Measurements from ENCODE around the gene ATP9A.
A peak's percentile ranks its signal among the peaks of the same experiment; 100 is the strongest.

GRCh38 chr20:51800060-51800871 lies 32.1 kb upstream of the ATP9A start:
- TF ChIP-seq, protein P1, sequence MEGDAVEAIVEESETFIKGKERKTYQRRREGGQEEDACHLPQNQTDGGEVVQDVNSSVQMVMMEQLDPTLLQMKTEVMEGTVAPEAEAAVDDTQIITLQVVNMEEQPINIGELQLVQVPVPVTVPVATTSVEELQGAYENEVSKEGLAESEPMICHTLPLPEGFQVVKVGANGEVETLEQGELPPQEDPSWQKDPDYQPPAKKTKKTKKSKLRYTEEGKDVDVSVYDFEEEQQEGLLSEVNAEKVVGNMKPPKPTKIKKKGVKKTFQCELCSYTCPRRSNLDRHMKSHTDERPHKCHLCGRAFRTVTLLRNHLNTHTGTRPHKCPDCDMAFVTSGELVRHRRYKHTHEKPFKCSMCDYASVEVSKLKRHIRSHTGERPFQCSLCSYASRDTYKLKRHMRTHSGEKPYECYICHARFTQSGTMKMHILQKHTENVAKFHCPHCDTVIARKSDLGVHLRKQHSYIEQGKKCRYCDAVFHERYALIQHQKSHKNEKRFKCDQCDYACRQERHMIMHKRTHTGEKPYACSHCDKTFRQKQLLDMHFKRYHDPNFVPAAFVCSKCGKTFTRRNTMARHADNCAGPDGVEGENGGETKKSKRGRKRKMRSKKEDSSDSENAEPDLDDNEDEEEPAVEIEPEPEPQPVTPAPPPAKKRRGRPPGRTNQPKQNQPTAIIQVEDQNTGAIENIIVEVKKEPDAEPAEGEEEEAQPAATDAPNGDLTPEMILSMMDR (IDR thresholded peaks at IDR 0.05; ENCODE audit: low read depth, low read length) = peak; percentile 88
- no peak for TF ChIP-seq POLR2A (IDR thresholded peaks at IDR 0.05; ENCODE audit: extremely low read depth, insufficient read length)
